Epidermal melanocyte (primary cell): Measurements from ENCODE around the gene EHBP1L1.

Source experiments
- DNase-seq: peaks from one replicate; pipeline ENCODE4 v3.0.0; 2011; ENCODE audit warnings: low spot score; ENCODE audit not compliant: insufficient read length

The EHBP1L1 gene

DNA sequence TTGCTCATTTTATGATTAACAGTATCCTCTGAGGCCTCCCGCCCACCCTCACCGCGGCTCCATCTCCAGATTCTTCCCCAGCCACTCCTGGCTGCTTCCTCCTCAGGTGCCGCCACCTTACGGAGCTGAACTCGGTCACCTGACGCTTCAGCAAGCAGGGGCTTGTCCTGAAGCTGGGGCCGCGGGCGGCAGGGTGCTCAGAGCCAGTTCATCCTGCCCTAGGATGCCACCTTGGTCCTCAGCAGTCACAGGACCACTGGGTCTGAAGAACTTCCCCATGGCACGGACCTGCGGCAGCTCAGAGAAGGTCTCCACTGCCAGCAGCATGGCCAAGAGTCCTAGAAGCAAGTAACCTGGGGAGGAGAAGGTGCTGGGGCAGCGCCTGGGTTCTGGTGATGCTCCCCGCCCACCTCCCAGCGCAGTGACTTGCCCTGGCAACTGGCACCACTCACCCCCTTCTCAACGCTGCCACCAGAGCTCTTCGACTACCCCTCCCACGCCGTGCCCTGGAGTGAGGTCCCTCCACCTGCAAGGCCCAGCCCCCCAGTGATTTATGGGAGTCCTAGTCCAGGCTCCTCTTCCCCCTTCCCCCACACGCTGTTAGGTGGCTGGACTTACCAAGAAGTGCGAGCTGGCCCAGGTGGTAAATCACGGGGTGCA, 17.1 kb downstream of the EHBP1L1 start:
- no peak for DNase-seq

GRCh38 chr11:65593518-65594414, 17.9 kb downstream of the EHBP1L1 start:
- no peak for DNase-seq

GRCh38 chr11:65595131-65595530, 19.3 kb downstream of the EHBP1L1 start:
- no peak for DNase-seq

- DNase-seq, result no peak
Observed at GRCh38 chr11:65595543-65596281, 19.9 kb downstream of the EHBP1L1 start, which contains the start of gene KCNK7. KCNK7 (minus strand) TSS chr11:65595800; CDS start chr11:65595772, 28 bp downstream.

- DNase-seq, result no peak
Observed at GRCh38 chr11:65596520-65596919, 20.7 kb downstream of the EHBP1L1 start.

- DNase-seq, result no peak
Observed at GRCh38 chr11:65598258-65598699, 22.4 kb downstream of the EHBP1L1 start.

- DNase-seq, result no peak
Observed at GRCh38 chr11:65599216-65599954, 23.5 kb downstream of the EHBP1L1 start.

GRCh38 chr11:65599955-65600246, 24.0 kb downstream of the EHBP1L1 start:
- DNase-seq, result no peak

DNA sequence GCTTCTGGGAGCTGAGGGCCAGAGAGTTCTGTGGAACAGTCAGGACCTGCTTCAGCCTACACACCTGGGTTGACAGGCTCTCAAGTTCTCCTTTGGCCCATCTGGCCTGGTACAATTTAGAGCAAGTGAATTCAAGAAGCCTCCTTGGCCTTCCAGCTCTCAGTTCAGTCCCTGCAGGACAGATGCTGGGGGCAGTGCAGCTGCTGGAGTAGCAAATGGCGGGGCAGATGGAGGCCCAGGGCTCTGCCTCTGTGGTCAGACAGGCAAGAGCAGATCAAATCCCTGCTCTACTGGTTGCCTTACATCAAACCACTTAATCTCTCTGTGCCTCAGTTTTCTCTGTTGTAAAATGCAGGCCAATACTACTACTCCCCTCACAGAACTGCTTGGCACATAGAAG, 28.4 kb downstream of the EHBP1L1 start:
- DNase-seq, result no peak

DNA sequence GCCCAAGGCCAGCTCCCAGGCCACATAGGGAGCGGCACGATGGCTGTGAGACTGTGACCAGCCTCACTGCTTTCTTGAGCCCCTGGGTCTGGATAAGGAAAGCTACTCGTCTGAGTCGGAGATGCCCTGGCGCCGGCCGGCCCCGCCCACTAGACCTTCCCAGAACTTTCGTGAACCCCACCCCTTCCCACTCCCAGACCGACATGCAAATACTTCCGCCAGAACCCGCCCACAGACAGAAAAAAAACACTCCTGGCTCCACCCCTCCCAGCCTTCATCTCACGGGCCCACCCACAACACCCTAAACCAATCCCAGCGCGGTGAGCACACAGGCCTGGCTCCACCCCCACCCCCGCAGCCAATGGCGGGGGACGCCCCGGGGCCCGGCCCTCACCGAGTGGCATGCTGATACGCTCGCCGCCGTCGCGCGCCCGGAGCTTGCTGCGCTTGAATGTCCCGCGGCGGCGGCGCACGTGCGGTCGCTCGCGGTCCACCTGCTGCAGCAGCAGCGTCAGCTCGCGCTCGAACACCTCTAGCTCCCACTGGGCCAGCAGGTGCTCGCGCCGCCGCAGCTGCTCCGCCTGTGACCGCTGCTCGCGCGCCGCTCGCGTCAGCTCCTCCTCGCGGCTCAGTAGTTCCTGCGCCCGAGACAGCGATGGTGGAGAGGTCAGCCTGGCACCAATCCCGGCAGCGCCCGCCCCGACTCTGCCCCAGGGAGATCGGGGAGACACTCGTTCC, 31.2 kb downstream of the EHBP1L1 start:
- DNase-seq, result peak; percentile 100

GRCh38 chr11:65607614-65608426, 32.0 kb downstream of the EHBP1L1 start:
- DNase-seq, result no peak

- DNase-seq, result no peak
Observed at GRCh38 chr11:65609229-65609628, 33.4 kb downstream of the EHBP1L1 start.

- no peak for DNase-seq
Observed at GRCh38 chr11:65609665-65610064, 33.8 kb downstream of the EHBP1L1 start.

DNA sequence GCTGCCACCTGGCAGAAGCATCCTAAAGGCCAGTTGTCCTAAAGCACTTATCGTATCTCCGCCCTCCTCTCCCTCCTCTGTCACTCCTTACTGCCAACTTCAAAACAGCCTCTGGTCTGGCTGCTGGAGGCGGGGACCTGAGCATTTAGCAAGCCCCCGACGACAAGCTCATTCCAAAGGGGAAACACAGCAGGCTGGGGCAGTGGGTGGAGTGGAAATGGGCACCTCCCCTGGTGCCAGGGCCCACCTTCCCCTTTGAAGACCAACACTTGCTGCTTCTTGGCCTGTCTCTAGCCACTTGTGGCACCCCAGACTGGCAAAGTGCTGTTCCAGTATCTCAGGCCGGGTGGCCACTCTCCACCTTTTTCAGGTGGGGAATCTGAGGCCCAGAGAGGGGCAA, 34.6 kb downstream of the EHBP1L1 start:
- no peak for DNase-seq

DNA sequence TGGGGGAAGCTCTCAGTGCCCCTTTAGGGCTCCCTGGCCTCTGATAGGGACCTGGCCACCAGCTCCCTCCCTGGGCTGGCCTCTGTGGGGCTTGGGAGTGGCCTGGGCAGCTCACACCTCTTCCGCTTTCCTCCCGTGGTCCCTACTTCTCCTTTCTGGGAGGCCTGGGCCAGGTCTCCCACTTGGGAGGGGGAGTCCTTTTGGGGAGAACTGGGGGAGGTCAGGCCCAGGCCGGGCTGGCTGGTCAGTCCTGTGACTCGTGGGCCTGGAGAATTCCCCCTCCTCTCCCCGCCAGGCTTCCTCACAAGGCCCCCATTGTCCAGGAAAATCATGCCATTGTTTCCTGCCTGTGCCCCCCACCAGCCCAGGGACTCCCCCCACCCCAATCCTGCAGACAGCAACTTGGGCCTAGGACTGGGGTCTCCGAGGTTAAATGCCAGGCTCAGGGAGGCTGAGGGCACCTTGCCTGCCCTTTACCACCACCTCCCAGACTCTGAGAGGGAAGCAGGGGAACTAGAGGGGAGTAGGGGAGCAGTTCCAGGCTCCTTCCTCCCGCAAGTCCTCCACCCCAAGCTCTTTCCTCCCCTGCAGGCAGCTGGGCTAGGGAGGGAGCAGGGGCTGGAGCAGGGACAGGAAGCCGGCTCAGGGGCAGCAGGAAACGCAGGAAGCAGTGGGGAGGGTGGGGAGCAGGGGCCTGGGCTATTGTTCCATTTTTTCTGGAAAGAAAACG, 35.3 kb downstream of the EHBP1L1 start:
- DNase-seq, result peak; percentile 63

GRCh38 chr11:65611758-65612603, 36.1 kb downstream of the EHBP1L1 start:
- DNase-seq, result no peak

GRCh38 chr11:65612691-65613090, 36.8 kb downstream of the EHBP1L1 start:
- no peak for DNase-seq
